DND-41 (cell line): ENCODE measurements around the gene C1orf141.

Experiments used
- CTCF ChIP-seq: IDR thresholded peaks from 2 replicates; pipeline ENCODE4 v1.5.1; 2012; ENCODE audit warnings: borderline replicate concordance, low read length, moderate library complexity, mild to moderate bottlenecking; ENCODE audit not compliant: poor library complexity, severe bottlenecking; ENCODE audit errors: extremely low read depth
- EZH2 ChIP-seq: IDR thresholded peaks from 3 replicates; pipeline ENCODE4 v1.6.1; 2012; ENCODE audit warnings: borderline replicate concordance, low read depth, mild to moderate bottlenecking, moderate library complexity, low read length, inconsistent platforms; ENCODE audit not compliant: severe bottlenecking

GRCh38 chr1:67120855-67121619 is 13.7 kb downstream of the C1orf141 start:
- TF ChIP-seq CTCF (no peak), EZH2 (no peak)
